GM12878 (cell line): Measurements from ENCODE around the gene HOXC9. TPM values are rescaled to one million over a fixed set of nuclear protein-coding genes. Genes with fewer than 3 reads are reported as not detected.

ENCODE experiments used
- ATAC-seq: fragments of 200-7000 bp; cut with Tn5 transposase; 3 replicates; pipeline ENCODE4 v1.9.1; 2020; ENCODE audit warnings: mild to moderate bottlenecking, moderate library complexity
- BruUV-seq: library from RNA; stranded (reverse); fragments of 400-500 nt; replicated peaks from 2 replicates; lab custom pipeline; 2021; lab: Mats Ljungman, UMichigan
- CTCF ChIA-PET: fragments of 300-600 bp; sonication (Branson Sonifier 250); formaldehyde crosslinking; extraction: SDS; loops from one replicate; lab custom pipeline; 2021; ENCODE audit warnings: inconsistent platforms; lab: Yijun Ruan, JAX
- POLR2A ChIA-PET: fragments of 350-600 bp; formaldehyde crosslinking; extraction: SDS; loops from one replicate; lab custom pipeline; 2021; ENCODE audit warnings: inconsistent platforms; lab: Charles Lee
- RAD21 ChIA-PET: fragments of 300-600 bp; sonication (Branson Sonifier 250); formaldehyde crosslinking; loops from one replicate; lab custom pipeline; 2023; ENCODE audit warnings: antibody characterized with exemption; ENCODE audit not compliant: unreplicated experiment; lab: Charles Lee
- SMC1A ChIA-PET: fragments of 300-600 bp; sonication (Branson Sonifier 250); formaldehyde crosslinking; loops from one replicate; lab custom pipeline; 2023; ENCODE audit not compliant: unreplicated experiment, uncharacterized antibody; lab: Charles Lee
- DNase-seq: peaks from one replicate; pipeline ENCODE4 v3.0.0-alpha.2; 2011; ENCODE audit warnings: low read depth, low spot score
- FAIRE-seq: peaks from 3 replicates; lab custom pipeline; 2011; peaks lifted over from hg19 to GRCh38; lab: Jason Lieb, UNC
- H2AFZ ChIP-seq: 2 replicates; pipeline ENCODE4 v1.6.0; 2011; ENCODE audit warnings: low read depth, low read length, control low read depth; ENCODE audit not compliant: control insufficient read depth
- H3K27ac ChIP-seq: 2 replicates; pipeline ENCODE4 v1.5.1; 2011; ENCODE audit warnings: control low read depth; ENCODE audit not compliant: control insufficient read depth, insufficient read depth
- H3K27me3 ChIP-seq, 2 experiments: replicated peaks in 1 of 2; 2 replicates each; pipeline versions ENCODE4 v1.6.0 to v1.6.1; 2011; ENCODE audit warnings: low read length in 1 of 2; ENCODE audit not compliant: control insufficient read depth in 2 of 2, insufficient read depth in 2 of 2
- H3K36me3 ChIP-seq, 2 experiments: 2 replicates each; pipeline ENCODE4 v1.5.1; 2011; ENCODE audit warnings: low read length in 1 of 2; ENCODE audit not compliant: control insufficient read depth in 2 of 2, insufficient read depth in 2 of 2
- H3K4me1 ChIP-seq: 2 replicates; pipeline ENCODE4 v1.6.1; 2011; ENCODE audit warnings: mild to moderate bottlenecking, low read length, moderate library complexity, mixed read lengths; ENCODE audit not compliant: control insufficient read depth, insufficient read depth
- H3K4me2 ChIP-seq: 2 replicates; pipeline ENCODE4 v1.6.0; 2011; ENCODE audit warnings: control low read depth; ENCODE audit not compliant: control insufficient read depth, insufficient read depth
- H3K4me3 ChIP-seq: fragments of 200-600 bp; sonication (generic); 2 replicates; pipeline ENCODE4 v1.5.1; 2016
- H3K79me2 ChIP-seq: 2 replicates; pipeline ENCODE4 v1.6.0; 2011; ENCODE audit warnings: low read length; ENCODE audit not compliant: control insufficient read depth, insufficient read depth
- H3K9ac ChIP-seq: 2 replicates; pipeline ENCODE4 v1.8.0; 2011; ENCODE audit warnings: low read length, control low read depth, mixed read lengths; ENCODE audit not compliant: control insufficient read depth, insufficient read depth
- H3K9me3 ChIP-seq: replicated peaks from 3 replicates; pipeline ENCODE4 v1.5.1; 2011; ENCODE audit warnings: mild to moderate bottlenecking, low read length; ENCODE audit not compliant: control insufficient read depth, insufficient read depth
- H4K20me1 ChIP-seq: 2 replicates; pipeline ENCODE4 v1.6.0; 2011; ENCODE audit not compliant: control insufficient read depth, insufficient read depth
- BCL11A ChIP-seq: IDR thresholded peaks from 2 replicates; pipeline ENCODE4 v1.6.1; 2011; ENCODE audit warnings: low read depth, low read length
- BHLHE40 ChIP-seq, 2 experiments: fragments of 450-650 bp in 1 of 2; IDR thresholded peaks; 2 replicates each; pipeline ENCODE4 v1.6.1; 2011 to 2017; ENCODE audit warnings: low read depth in 2 of 2, borderline replicate concordance in 1 of 2, improper control_type of control experiment in 1 of 2, low read length in 1 of 2, mild to moderate bottlenecking in 1 of 2
- BMI1 ChIP-seq: fragments of 450-650 bp; IDR thresholded peaks from 2 replicates; pipeline ENCODE4 v1.6.1; 2016; ENCODE audit warnings: mild to moderate bottlenecking, moderate library complexity, borderline replicate concordance
- EZH2 ChIP-seq: IDR thresholded peaks from 2 replicates; pipeline ENCODE4 v1.6.1; 2012; ENCODE audit warnings: low read depth, mild to moderate bottlenecking, control low read depth, inconsistent platforms, low read length, borderline replicate concordance; ENCODE audit not compliant: control insufficient read depth
- HDAC6 ChIP-seq: fragments of 200-600 bp; sonication (generic); IDR thresholded peaks from one replicate; pipeline ENCODE4 v1.8.0; 2017; ENCODE audit warnings: antibody characterized with exemption; ENCODE audit not compliant: unreplicated experiment
- SUZ12 ChIP-seq: fragments of 200-600 bp; sonication (generic); IDR thresholded peaks from one replicate; pipeline ENCODE4 v1.6.1; 2018; ENCODE audit warnings: antibody characterized with exemption, mild to moderate bottlenecking; ENCODE audit not compliant: unreplicated experiment
- WGBS: methylation state at CpG from one replicate; pipeline ENCODE4 v1.1.6; 2016; ENCODE audit warnings: low lambda C conversion rate; ENCODE audit not compliant: insufficient replicate concordance, insufficient coverage; ENCODE audit errors: missing lambda C conversion rate; 5-methylcytosine and 5-hydroxymethylcytosine counted together
- in situ Hi-C: fragments of 300-500 bp; cut with MboI; formaldehyde crosslinking; loops from 9 replicates; pipeline ENCODE4 v1.14.3; 2018; ENCODE audit warnings: mixed read lengths
- intact Hi-C: fragments of 100-400 bp; cut with micrococcal nuclease; formaldehyde crosslinking; loops from one replicate; pipeline ENCODE4 v1.14.2; 2022; ENCODE audit not compliant: unreplicated experiment
- polyA plus RNA-seq, 11 experiments: library from polyadenylated mRNA; depleted of rRNA in 4 of 11; unstranded in 6 of 11; stranded (reverse) in 5 of 11; fragments of >200 nt; fragmentation: Nextera tagmentation in 4 of 11; fragmentation: Illumina TruSeq in 1 of 11; extraction: Ambion mirVana in 4 of 11; extraction: Trizol in 1 of 11; gene quantifications; 1 replicate in 1 of 11; 2 replicates in 10 of 11; pipeline versions ENCODE4 v1.2.1 to v1.2.3, GENCODE V29; 2011 to 2016; ENCODE audit warnings: inconsistent platforms in 2 of 11, missing spikeins in 2 of 11, low read depth in 1 of 11
- total RNA-seq, 4 experiments: library from RNA; depleted of rRNA in 3 of 4; stranded (reverse); fragments of >200 nt in 3 of 4; fragmentation: Illumina TruSeq in 1 of 4; extraction: Trizol in 1 of 4; gene quantifications; 2 replicates each; pipeline versions ENCODE4 v1.2.1 to v1.2.3, GENCODE V29; 2013 to 2021

The HOXC9 gene
- total and polyA plus RNA-seq, 10 of the 15 experiments (the other 5 are each of a cell fraction or from before 2014, with no cell fraction given), result not detected

DNA sequence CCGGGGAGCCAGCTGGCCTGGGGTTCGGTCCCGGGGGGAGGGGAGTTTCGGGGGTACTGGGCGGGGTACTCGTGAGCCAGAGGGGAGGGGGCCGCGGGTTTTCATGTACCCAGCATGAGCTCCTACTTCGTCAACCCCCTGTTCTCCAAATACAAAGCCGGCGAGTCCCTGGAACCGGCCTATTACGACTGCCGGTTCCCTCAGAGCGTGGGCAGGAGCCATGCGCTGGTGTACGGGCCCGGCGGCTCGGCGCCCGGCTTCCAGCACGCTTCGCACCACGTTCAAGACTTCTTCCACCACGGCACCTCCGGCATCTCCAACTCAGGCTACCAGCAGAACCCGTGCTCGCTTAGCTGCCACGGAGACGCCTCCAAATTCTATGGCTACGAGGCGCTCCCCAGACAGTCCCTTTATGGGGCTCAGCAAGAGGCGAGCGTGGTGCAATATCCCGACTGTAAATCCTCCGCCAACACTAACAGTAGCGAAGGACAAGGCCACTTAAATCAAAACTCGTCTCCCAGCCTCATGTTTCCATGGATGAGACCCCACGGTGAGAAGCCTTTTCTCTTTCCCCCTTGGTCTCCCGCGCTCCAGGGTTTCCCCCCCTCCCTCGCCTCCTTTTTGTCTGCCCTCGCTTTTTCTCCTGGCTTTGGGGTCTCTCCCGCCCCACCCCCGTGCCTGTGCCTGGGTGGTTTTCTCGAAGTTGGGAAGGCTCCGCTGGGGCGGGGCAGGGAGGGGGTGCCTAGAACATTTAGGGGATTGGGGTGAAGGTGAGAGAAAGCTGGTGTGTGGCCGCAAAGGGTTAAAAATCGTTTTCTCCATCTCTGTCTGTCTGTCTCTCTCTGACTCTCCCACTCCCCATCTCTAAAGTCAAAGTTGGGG lies 9.5 kb downstream of the HOXC9 start:
- SMC1A ChIA-PET, result interaction anchor here (0.6 to 1.9 kb wide), 9 partner anchors 9 to 193 kb away, joined by 3 to 10 read pairs (median 3); partner anchors contain the start of genes HOXC5 and HOXC9
- H3K9ac ChIP-seq, result no peak overlapping the region
- H3K36me3 ChIP-seq, result no peaks in the 10 kb centered on the region
- H3K79me2 ChIP-seq, result no peaks in the 10 kb centered on the region
- BruUV-seq, result no TSS peak
- no peak for ATAC-seq
- 10% methylated on average over 33 of the region's 51 CpGs for WGBS
- intact Hi-C loops, result loop anchor here (10.0 kb wide), 1 partner anchor 365 kb away; no protein-coding TSS in a partner anchor
- no peaks in the 10 kb centered on the region for H3K9me3 ChIP-seq
- TF ChIP-seq BCL11A (no peak), HDAC6 (no peak), EZH2 (peak; percentile 99; the same call in 1 of the 2 replicates), SUZ12 (peak; percentile 56), BMI1 (0 out of 2 replicates have a peak, but pooled peaks have one; percentile 31), BHLHE40 (IDR thresholded peaks at IDR 0.05; ENCODE audit: borderline replicate concordance in 1 of 2, low read depth in 2 of 2, low read length in 1 of 2) (0 out of 4 replicates have a peak, but pooled peaks of 1 of the 2 experiments have one; percentile 7)
- POLR2A ChIA-PET, result interaction anchor here (0.6 kb wide), 1 partner anchor 158 kb away, joined by 3 read pairs; no protein-coding TSS in a partner anchor
- H3K27ac ChIP-seq, result no peak overlapping the region
- no peaks in the 10 kb centered on the region for H4K20me1 ChIP-seq
- peak overlapping the region; percentile 18; the same call in 1 of the 2 replicates for H2AFZ ChIP-seq
- no peak for FAIRE-seq
- peaks cover 36 to 40% of the 10 kb centered on the region in 2 experiments for H3K27me3 ChIP-seq
- no peak overlapping the region for H3K4me3 ChIP-seq
- RAD21 ChIA-PET, result interaction anchor here (0.6 to 4.0 kb wide), 13 partner anchors 8 to 198 kb away, joined by 3 to 38 read pairs (median 5); partner anchors contain the start of genes HOXC10, HOXC4 and SMUG1
- CTCF ChIA-PET, result interaction anchor here (0.6 to 6.1 kb wide), 15 partner anchors 7 to 262 kb away, joined by 3 to 74 read pairs (median 5); partner anchors contain the start of gene HOXC5
- no peak overlapping the region for H3K4me2 ChIP-seq
- in situ Hi-C loops, result no loop called here
- no peak for DNase-seq
- peaks cover 6% of the 10 kb centered on the region for H3K4me1 ChIP-seq
